ENCODE results near the gene AATK. TPM values are rescaled to one million over a fixed set of nuclear protein-coding genes. Genes with fewer than 3 reads are reported as not detected.

AATK gene
- total RNA-seq, 1 experiment from 2014 or later: 4.4 TPM

- Histone ChIP-seq H3K27me3 (ENCODE audit: insufficient read depth, low read length) (no peaks in the 10 kb centered on the region), H3K4me2 (ENCODE audit: low read length) (peak overlapping the region; percentile 100), H3K9ac (ENCODE audit: low read length) (peak overlapping the region; percentile 98), H3K9me2 (ENCODE audit: insufficient read depth) (no peaks in the 10 kb centered on the region), H3K27ac (ENCODE audit: low read depth, low read length) (peak overlapping the region; percentile 82), H3K4me3 (replicated peaks in 1 of 2; ENCODE audit: low read depth in 1 of 2, low read length in 2 of 2) (peak overlapping the region; percentile 60 to 93), H2AFZ (ENCODE audit: low read depth, low read length, poor library complexity, severe bottlenecking) (no peak overlapping the region), H4K20me1 (ENCODE audit: insufficient read depth) (no peaks in the 10 kb centered on the region), H3K79me2 (ENCODE audit: insufficient read depth, low read length) (peaks cover 13% of the 10 kb centered on the region; the same call in 1 of the 2 replicates), H3K4me1 (ENCODE audit: control insufficient read depth in 1 of 2, insufficient read depth in 2 of 2, low read length in 2 of 2) (peaks cover 10 to 31% of the 10 kb centered on the region in 2 experiments), H3K9me3 (ENCODE audit: control insufficient read depth in 1 of 2, insufficient read depth in 1 of 2, low read depth in 1 of 2, low read length in 2 of 2) (no peaks in the 10 kb centered on the region), H3K36me3 (ENCODE audit: control insufficient read depth in 1 of 2, insufficient read depth in 2 of 2, low read length in 2 of 2) (peaks cover 0 to 5% of the 10 kb centered on the region in 2 experiments; a peak in 1 of 4 replicates)
- RAD21 ChIA-PET (ENCODE audit: low non-redundant PET in 1 of 2, low total read pairs in 2 of 2, uncharacterized antibody in 2 of 2, unreplicated experiment in 2 of 2): interaction anchor here (0.6 kb wide), 2 partner anchors 23 to 131 kb away, joined by 3 to 7 read pairs; no protein-coding TSS in a partner anchor
- no TSS peak for BruUV-seq (replicated peaks)
- ATAC-seq (peak; percentile 85), DNase-seq (ENCODE audit: low read depth, low spot score) (peak; percentile 99)
- POLR2A ChIA-PET: no interaction called here
- intact Hi-C loops (cut with micrococcal nuclease): no loop called here
- CTCF ChIA-PET: interaction anchor here (0.6 to 0.9 kb wide), 2 partner anchors 23 to 365 kb away, joined by 3 read pairs; no protein-coding TSS in a partner anchor
- TF ChIP-seq YY1 (IDR thresholded peaks at IDR 0.05; ENCODE audit: extremely low read depth, insufficient replicate concordance, low read depth, low read length) (peak; percentile 52), CBX3 (IDR thresholded peaks at IDR 0.05; ENCODE audit: low read depth) (no peak), EZH2phosphoT487 (IDR thresholded peaks at IDR 0.05; ENCODE audit: borderline replicate concordance) (no peak), ATF3 (IDR thresholded peaks at IDR 0.05) (no peak), JUND (IDR thresholded peaks at IDR 0.05) (no peak), SP1 (IDR thresholded peaks at IDR 0.05; ENCODE audit: low read depth) (no peak; the same call in 1 of the 2 replicates), ZNF274 (IDR thresholded peaks at IDR 0.05; ENCODE audit: low read depth, low read length) (no peak), ZFX (IDR thresholded peaks at IDR 0.05) (no peak), POLR2AphosphoS5 (IDR thresholded peaks at IDR 0.05; ENCODE audit: low read depth, low read length) (peak; percentile 78), MAX (IDR thresholded peaks at IDR 0.05) (no peak; the same call in 1 of the 2 replicates), EGR1 (IDR thresholded peaks at IDR 0.05; ENCODE audit: low read depth) (peak; percentile 98), CTCF (IDR thresholded peaks at IDR 0.05 in 2 of 3, conservative IDR thresholded peaks at IDR 0.05 in 1 of 3; ENCODE audit: borderline replicate concordance in 1 of 3, insufficient read depth in 1 of 3, low read depth in 2 of 3, low read length in 2 of 3) (peak in 2 of 3 experiments; percentile 40 to 50; a peak in 4 of 6 replicates), CEBPB (IDR thresholded peaks at IDR 0.05; ENCODE audit: low read depth) (no peak), ELF1 (IDR thresholded peaks at IDR 0.05; ENCODE audit: borderline replicate concordance, low read depth) (no peak), TCF7L2 (IDR thresholded peaks at IDR 0.05; ENCODE audit: borderline replicate concordance, extremely low read depth, insufficient read depth, insufficient read length) (no peak), ZBTB33 (IDR thresholded peaks at IDR 0.05; ENCODE audit: extremely low read depth, insufficient replicate concordance, low read length) (no peak), REST (IDR thresholded peaks at IDR 0.05; ENCODE audit: low read depth) (no peak)
Measured at GRCh38 chr17:81119223-81120148, 46.5 kb downstream of the AATK start.

Data from HCT116 (cell line).